DND-41 (cell line): ENCODE measurements around the gene SERP2.

Experiments used
- EZH2 ChIP-seq: IDR thresholded peaks from 3 replicates; pipeline ENCODE4 v1.6.1; 2012; ENCODE audit warnings: borderline replicate concordance, low read depth, mild to moderate bottlenecking, moderate library complexity, low read length, inconsistent platforms; ENCODE audit not compliant: severe bottlenecking
- TF ChIP-seq, protein P1 (sequence below): IDR thresholded peaks from 2 replicates; pipeline ENCODE4 v1.5.1; 2012; ENCODE audit warnings: borderline replicate concordance, low read length, moderate library complexity, mild to moderate bottlenecking; ENCODE audit not compliant: poor library complexity, severe bottlenecking; ENCODE audit errors: extremely low read depth

DNA sequence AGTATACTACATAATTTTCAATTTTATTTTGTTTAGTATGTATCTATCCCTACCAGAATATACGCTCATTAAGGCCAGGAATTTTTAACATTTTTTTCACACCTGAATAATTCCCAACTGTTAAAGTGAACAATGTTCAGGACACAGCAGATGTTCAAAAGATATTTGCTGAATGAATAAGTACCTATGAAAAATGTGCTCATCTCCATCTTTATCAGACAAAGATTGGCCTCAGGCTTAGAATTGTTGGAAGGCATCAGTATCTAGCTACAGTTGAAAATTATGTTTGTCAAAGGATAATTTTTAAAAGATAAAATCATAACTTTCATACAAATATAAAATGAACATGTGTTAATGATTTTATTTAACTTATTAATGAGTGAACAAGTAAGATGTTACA is 30.9 kb upstream of the SERP2 start:
- TF ChIP-seq, protein P1, sequence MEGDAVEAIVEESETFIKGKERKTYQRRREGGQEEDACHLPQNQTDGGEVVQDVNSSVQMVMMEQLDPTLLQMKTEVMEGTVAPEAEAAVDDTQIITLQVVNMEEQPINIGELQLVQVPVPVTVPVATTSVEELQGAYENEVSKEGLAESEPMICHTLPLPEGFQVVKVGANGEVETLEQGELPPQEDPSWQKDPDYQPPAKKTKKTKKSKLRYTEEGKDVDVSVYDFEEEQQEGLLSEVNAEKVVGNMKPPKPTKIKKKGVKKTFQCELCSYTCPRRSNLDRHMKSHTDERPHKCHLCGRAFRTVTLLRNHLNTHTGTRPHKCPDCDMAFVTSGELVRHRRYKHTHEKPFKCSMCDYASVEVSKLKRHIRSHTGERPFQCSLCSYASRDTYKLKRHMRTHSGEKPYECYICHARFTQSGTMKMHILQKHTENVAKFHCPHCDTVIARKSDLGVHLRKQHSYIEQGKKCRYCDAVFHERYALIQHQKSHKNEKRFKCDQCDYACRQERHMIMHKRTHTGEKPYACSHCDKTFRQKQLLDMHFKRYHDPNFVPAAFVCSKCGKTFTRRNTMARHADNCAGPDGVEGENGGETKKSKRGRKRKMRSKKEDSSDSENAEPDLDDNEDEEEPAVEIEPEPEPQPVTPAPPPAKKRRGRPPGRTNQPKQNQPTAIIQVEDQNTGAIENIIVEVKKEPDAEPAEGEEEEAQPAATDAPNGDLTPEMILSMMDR = no peak
- no peak for TF ChIP-seq EZH2
